LNCaP clone FGC (cell line): Measurements from ENCODE around the gene LDLRAD3.

Source experiments
- DNase-seq: peaks from one replicate; pipeline ENCODE4 v3.0.0-alpha.2; 2011; ENCODE audit warnings: low read depth
- H3K4me3 ChIP-seq: 2 replicates; pipeline ENCODE4 v1.5.1; 2011; ENCODE audit warnings: mild to moderate bottlenecking, low read depth, low read length, control low read depth
- TF ChIP-seq, protein P1 (sequence below): IDR thresholded peaks from 2 replicates; pipeline ENCODE4 v1.5.1; 2012; ENCODE audit warnings: mild to moderate bottlenecking; ENCODE audit not compliant: control insufficient read depth, insufficient read depth; ENCODE audit errors: extremely low read depth

The LDLRAD3 gene

DNA sequence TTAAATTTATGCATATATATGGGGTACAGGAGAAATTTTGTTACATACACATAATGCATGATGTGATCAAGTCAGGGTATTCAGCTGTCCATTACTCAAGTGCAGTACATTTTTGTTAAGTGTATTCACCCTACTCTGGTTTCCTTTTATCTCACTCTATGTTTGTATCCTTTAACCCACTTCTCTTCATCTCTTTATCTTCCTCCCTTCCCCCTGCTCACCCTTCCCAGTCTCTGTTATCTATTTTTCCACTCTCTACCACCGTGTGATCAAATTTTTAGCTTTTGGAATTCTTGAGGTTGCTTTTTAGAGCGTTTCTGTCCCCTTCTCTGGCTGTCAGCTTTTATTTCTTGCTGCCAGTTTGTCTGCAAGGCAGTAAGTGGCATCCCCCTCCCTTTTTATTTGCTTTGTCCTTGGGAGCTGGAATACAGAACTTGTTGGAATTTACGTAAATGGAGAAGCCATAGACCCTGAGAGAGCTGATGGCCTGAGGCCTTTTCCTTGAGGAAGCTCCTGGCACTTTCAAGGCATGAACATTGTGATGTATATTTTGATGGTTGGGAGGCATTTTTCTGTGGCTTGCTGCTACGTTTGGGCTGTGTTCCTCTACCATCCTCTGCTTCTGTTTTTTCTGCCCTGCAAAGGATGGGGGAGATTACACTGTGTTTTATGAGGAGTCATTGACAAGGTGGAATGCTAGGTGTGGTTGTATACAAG lies 148.6 kb downstream of the LDLRAD3 start:
- DNase-seq, result no peak
- TF ChIP-seq, protein P1, sequence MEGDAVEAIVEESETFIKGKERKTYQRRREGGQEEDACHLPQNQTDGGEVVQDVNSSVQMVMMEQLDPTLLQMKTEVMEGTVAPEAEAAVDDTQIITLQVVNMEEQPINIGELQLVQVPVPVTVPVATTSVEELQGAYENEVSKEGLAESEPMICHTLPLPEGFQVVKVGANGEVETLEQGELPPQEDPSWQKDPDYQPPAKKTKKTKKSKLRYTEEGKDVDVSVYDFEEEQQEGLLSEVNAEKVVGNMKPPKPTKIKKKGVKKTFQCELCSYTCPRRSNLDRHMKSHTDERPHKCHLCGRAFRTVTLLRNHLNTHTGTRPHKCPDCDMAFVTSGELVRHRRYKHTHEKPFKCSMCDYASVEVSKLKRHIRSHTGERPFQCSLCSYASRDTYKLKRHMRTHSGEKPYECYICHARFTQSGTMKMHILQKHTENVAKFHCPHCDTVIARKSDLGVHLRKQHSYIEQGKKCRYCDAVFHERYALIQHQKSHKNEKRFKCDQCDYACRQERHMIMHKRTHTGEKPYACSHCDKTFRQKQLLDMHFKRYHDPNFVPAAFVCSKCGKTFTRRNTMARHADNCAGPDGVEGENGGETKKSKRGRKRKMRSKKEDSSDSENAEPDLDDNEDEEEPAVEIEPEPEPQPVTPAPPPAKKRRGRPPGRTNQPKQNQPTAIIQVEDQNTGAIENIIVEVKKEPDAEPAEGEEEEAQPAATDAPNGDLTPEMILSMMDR, result no peak
- no peak overlapping the region for H3K4me3 ChIP-seq

DNA sequence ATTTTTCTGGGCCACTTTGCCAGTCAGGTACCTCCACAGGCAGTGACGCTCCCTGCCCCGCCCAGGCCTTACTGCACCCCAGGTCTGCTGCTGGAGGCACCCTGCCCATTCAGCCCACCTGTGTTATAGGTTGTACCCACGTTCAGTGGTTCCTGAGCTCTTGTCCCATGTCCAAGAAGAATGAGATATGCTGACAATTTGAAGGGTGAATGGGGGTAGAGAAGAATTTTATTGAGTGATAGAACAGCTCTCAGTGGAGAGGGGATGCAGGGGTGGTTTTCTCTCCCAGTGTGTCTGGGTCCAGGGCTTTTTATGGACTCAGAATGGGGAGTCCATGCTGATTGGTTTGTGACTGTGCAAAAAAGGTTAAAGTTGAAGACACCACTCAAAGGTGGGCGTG lies 149.7 kb downstream of the LDLRAD3 start:
- TF ChIP-seq, protein P1, result no peak
- no peak overlapping the region for H3K4me3 ChIP-seq
- no peak for DNase-seq

DNA sequence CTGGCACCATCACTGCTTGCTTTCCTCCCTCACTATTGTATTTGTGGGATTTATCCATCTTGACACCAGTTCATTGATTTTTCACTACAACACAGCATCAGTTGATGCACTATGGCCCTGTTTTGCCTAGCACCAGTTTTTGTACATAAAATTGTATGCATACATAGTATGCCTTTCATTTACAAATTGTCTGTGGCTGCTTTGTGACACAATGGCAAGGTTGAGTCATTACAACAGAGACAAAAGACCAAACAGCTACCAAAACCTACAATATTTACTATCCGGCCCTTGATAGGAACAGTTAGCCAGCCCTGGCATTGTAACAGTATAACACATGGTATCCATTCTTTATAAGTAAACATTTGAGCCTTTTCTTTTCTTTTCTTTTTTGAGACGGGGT lies 150.3 kb downstream of the LDLRAD3 start:
- H3K4me3 ChIP-seq, result no peak overlapping the region
- no peak for DNase-seq

DNA sequence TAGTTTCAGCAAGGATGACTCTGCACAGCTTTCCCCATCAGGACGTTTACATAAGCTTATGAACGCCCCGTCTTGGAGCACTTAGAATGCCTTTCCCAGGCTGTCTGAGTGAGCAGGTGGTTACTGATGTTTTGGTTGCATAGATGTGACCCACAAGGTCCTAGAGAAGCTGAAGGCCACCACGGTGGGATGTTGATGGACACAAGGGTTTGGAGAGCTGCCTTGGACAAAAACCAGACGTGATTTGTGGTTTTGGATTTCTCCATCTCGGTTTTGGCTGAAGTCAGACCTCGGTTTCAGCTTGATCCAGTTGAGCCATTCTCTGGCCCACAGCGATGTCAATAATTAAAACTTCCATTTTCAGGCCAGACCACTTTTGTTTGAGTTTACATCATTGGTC lies 151.9 kb downstream of the LDLRAD3 start:
- no peak for DNase-seq
- TF ChIP-seq, protein P1, result no peak
- no peak overlapping the region for H3K4me3 ChIP-seq

More for the DNA sequence above, 150.3 kb downstream of the LDLRAD3 start:
- TF ChIP-seq, protein P1, result no peak

DNA sequence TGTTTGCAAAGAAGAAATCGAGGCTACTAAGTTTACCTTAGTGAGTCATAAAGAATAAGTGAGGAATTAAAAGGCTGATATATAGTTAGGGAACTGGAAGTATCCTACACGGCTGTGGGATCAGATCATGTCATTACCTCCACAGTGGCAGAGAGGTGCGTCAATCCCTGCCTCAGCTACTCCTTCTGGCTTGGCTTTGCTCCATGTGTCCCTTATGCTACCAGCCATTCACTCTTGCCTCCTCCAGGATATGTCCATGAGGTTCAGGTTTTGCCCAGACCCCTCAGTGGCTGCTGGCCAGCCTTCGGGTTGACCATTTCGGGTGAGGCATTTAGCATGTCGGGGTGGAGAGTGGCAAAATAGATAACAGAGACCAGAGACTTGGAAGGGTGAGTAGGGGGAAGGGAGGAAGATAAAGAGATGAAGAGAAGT lies 153.4 kb downstream of the LDLRAD3 start:
- TF ChIP-seq, protein P1, result no peak
- DNase-seq, result no peak
- H3K4me3 ChIP-seq, result no peak overlapping the region

DNA sequence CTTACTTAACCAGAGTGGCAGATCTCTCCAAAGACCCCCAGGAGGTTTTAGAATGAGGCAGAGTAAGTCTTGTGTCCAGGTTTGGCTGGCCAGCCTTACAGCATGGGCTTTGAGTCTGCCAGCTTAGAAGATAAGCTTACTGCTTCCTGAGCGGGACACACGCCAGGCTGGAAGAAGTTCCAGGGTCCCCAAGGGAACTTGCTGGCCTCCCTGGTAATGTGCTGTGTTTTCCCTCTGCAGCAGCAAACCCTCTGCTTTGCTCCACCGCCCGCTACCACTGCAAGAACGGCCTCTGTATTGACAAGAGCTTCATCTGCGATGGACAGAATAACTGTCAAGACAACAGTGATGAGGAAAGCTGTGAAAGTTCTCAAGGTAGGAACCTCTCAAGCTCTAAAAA lies 154.2 kb downstream of the LDLRAD3 start:
- DNase-seq, result no peak
- TF ChIP-seq, protein P1, result no peak
- H3K4me3 ChIP-seq, result no peak overlapping the region

DNA sequence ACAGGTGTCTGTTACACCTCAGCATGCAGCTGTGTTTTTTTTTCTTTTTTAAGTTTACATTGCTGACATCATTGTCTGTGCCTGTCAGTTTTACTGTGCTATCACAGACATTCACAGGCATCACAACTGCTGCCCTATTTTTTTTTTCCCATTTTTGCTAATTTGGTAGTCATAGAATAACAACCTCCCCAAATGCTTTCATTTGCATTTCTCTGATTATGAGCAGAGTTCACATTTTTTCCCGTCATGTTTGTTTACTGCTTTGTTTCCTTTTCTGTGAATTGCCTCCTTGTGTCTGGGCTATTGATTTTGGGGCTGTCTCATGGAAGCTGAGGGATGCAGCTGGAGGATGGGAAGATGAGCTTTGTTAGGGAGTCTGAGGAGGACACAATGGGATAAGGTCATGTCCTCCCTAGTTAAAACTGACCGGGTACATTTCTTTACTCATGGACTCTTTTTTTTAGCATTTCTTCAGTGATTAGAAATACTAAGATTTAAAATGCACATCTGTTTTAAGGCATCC lies 155.1 kb downstream of the LDLRAD3 start:
- no peak for DNase-seq
- TF ChIP-seq, protein P1, result no peak
- no peak overlapping the region for H3K4me3 ChIP-seq
